Smooth muscle cell of the brain vasculature (primary cell): Measurements from ENCODE around the gene MICALL1.

ENCODE experiments used
- DNase-seq: peaks from one replicate; pipeline ENCODE4 v3.0.0-alpha.2; 2012; ENCODE audit warnings: low read depth, low spot score

The MICALL1 gene

GRCh38 chr22:37983860-37984791, 78.0 kb downstream of the MICALL1 start, which contains the start of gene SOX10:
TSS of gene SOX10 (minus strand) at chr22:37984555. CDS start at chr22:37983784, 771 bp downstream.
- DNase-seq, result no peak

GRCh38 chr22:37985050-37985585, 79.0 kb downstream of the MICALL1 start:
- DNase-seq, result no peak

GRCh38 chr22:37985751-37986281, 79.7 kb downstream of the MICALL1 start:
- no peak for DNase-seq

- DNase-seq, result no peak
Measured at GRCh38 chr22:37986371-37986770, 80.3 kb downstream of the MICALL1 start.

- DNase-seq, result no peak
Measured at GRCh38 chr22:37989146-37990045, 83.3 kb downstream of the MICALL1 start.

- DNase-seq, result no peak
Measured at GRCh38 chr22:37990301-37990700, 84.2 kb downstream of the MICALL1 start.

GRCh38 chr22:37990862-37991261, 84.8 kb downstream of the MICALL1 start:
- no peak for DNase-seq

- no peak for DNase-seq
Measured at GRCh38 chr22:37991731-37992442, 85.8 kb downstream of the MICALL1 start.
